Mammary epithelial cell (primary cell): Measurements from ENCODE around the gene FSTL4.

ENCODE experiments used
- CTCF ChIP-seq, 2 donors: IDR thresholded peaks in 1 of 2; conservative IDR thresholded peaks in 1 of 2; 2 replicates each; pipeline ENCODE4 v1.5.1; 2011 to 2012; ENCODE audit warnings: inconsistent platforms in 2 of 2, low read length in 2 of 2, mild to moderate bottlenecking in 2 of 2, control low read depth in 1 of 2, low read depth in 1 of 2; ENCODE audit not compliant: insufficient read depth in 1 of 2; ENCODE audit errors: extremely low read depth in 1 of 2
- EZH2 ChIP-seq: IDR thresholded peaks from 2 replicates; pipeline ENCODE4 v1.6.1; 2012; ENCODE audit warnings: low read length, inconsistent platforms, borderline replicate concordance

DNA sequence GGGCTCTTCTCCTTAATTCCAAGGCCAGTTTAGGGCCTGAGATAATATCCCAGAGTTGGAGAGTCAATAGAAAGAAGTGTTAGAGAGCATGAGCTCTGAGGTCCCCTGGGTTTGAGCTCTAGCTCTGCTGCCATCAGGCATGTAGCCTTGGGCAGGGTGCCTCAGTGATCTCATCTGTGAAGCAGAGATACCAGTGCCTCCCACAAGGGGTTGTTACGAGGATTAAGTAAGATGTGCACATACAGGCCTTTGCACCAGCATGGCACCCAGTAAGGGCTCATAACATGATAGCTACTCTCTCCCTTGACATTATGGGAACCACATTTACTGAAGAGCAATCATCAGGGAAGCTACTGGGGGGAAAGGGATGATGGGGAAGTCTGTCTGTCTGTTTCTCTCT, 294.8 kb downstream of the FSTL4 start:
- TF ChIP-seq CTCF (conservative IDR thresholded peaks at IDR 0.05 in 1 of 2, IDR thresholded peaks at IDR 0.05 in 1 of 2; ENCODE audit: extremely low read depth in 1 of 2, insufficient read depth in 1 of 2, low read depth in 1 of 2, low read length in 2 of 2) (no peak), EZH2 (no peak)
